Astrocyte of the cerebellum (primary cell): Measurements from ENCODE around the gene NYNRIN.
"Not testable (repeated sequence)": the region's sequence is repeated elsewhere in the genome, so short reads cannot be mapped to it uniquely, and the experiment has no call there.

Source experiments
- DNase-seq: peaks from one replicate; pipeline ENCODE4 v3.0.0-alpha.2; 2011; ENCODE audit warnings: low read depth
- H3K4me3 ChIP-seq: 2 replicates; pipeline ENCODE4 v1.5.1; 2011; ENCODE audit warnings: mild to moderate bottlenecking, low read depth, low read length, moderate library complexity
- CTCF ChIP-seq: IDR thresholded peaks from 2 replicates; pipeline ENCODE4 v1.5.1; 2012; ENCODE audit warnings: low read length, low read depth, moderate library complexity, mild to moderate bottlenecking; ENCODE audit errors: missing control alignments
- in situ Hi-C: cut with HindIII; loops from 2 replicates; pipeline ENCODE4 v1.10.0; 2017; ENCODE audit warnings: low sequenced_read_pairs

Gene NYNRIN

GRCh38 chr14:24369907-24370687 is 28.7 kb upstream of the NYNRIN start:
- in situ Hi-C loops = loop anchor here (5.0 kb wide), 1 partner anchor 47 kb away; no protein-coding TSS in a partner anchor
- DNase-seq = no peak
- no peak for TF ChIP-seq CTCF
- H3K4me3 ChIP-seq = no peak overlapping the region

- TF ChIP-seq CTCF = no peak
- H3K4me3 ChIP-seq = no peak overlapping the region
- DNase-seq = no peak
- in situ Hi-C loops = no loop called here
Measured at GRCh38 chr14:24370748-24371147, 28.1 kb upstream of the NYNRIN start.

DNA sequence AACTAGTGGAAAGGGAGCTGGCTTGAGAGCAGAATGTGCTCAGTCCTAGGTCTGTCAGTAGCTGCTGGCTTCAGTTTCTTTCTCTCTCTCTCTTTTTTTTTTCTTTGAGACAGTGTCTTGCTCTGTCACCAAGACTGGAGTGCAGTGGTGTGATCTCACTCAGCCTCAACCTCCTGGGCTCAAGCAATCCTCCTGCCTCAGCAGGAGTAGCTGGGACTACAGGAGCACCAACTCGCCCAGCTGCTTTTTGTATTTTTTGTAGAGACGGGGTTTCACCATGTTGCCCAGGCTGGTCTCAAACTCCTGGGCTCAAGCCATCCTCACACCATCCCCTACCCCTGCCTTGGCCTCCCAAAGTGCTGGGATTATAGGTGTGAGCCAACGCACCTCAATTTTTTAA is 27.2 kb upstream of the NYNRIN start:
- H3K4me3 ChIP-seq, in situ Hi-C loops, DNase-seq: not testable (repeated sequence)

- no peak for TF ChIP-seq CTCF
- in situ Hi-C loops = no loop called here
Measured at GRCh38 chr14:24372701-24373416, 25.9 kb upstream of the NYNRIN start.

DNA sequence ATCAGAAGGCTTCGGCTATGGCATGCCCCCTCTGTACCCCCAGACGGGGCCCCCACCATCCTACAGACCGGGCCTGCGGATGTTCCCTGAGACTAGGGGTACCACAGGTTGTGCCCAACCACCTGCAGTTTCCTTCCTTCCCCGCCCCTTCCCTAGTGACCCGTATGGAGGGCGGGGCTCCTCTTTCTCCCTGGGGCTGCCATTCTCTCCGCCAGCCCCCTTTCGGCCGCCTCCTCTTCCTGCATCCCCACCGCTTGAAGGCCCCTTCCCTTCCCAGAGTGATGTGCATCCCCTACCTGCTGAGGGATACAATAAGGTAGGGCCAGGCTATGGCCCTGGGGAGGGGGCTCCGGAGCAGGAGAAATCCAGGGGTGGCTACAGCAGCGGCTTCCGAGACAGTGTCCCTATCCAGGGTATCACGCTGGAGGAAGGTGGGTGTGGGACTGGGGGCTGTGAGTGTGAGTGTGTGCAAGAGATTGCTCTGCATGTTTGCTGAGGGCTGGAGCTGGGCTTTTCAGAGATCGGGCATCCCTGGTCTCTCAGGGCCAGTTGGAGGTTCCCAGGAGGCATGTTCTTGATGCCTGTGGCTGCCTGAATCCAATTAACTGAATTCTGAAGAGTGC is 22.2 kb upstream of the NYNRIN start:
- no peak for TF ChIP-seq CTCF
- H3K4me3 ChIP-seq = no peak overlapping the region
- in situ Hi-C loops = no loop called here
- DNase-seq = no peak

More at GRCh38 chr14:24372701-24373416, 25.9 kb upstream of the NYNRIN start:
- no peak overlapping the region for H3K4me3 ChIP-seq
- no peak for DNase-seq

DNA sequence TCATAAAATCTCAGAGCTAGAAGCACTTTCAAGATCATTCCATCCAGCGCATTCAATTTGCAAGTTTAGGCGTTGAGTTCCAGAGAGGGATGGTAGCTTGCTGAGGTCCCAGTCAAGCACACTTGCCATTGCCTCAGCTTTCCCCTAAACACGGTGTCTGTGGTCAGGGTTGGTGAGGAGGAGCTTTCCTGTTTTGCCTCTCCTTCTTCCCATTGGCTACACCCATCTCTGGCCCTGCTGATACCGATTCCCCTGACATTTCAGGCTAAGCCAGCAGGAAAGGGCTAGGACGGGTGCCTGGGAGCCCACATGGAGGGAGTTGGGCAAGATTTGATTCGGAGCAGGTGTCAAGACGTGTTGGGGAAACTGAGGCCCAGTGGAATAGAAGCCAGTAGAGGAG is 21.7 kb upstream of the NYNRIN start:
- DNase-seq = no peak
- in situ Hi-C loops = no loop called here
- no peak overlapping the region for H3K4me3 ChIP-seq
- no peak for TF ChIP-seq CTCF
